GM23338 (cell line): Measurements from ENCODE around the gene NHERF1. TPM values are rescaled to one million over a fixed set of nuclear protein-coding genes. Genes with fewer than 3 reads are reported as not detected.

Experiments
- ATAC-seq: fragments of 200-7000 bp; cut with Tn5 transposase; 3 replicates; pipeline ENCODE4 v1.9.1; 2020
- DNase-seq: peaks from one replicate; pipeline ENCODE4 v3.0.0-alpha.2; 2015; ENCODE audit warnings: low spot score
- H2AFZ ChIP-seq: fragments of 200-600 bp; sonication (generic); 2 replicates; pipeline ENCODE4 v1.8.0; 2016; ENCODE audit warnings: antibody characterized with exemption, mild to moderate bottlenecking, moderate library complexity
- H3F3A ChIP-seq: fragments of 200-600 bp; sonication (generic); replicated peaks from 2 replicates; pipeline ENCODE4 v1.8.0; 2017; ENCODE audit warnings: antibody characterized with exemption, mixed run types, low read depth
- H3K27ac ChIP-seq: fragments of 200-600 bp; sonication (generic); 2 replicates; pipeline ENCODE4 v1.6.1; 2016; ENCODE audit warnings: low read depth
- H3K27me3 ChIP-seq: fragments of 200-600 bp; sonication (generic); 2 replicates; pipeline ENCODE4 v1.8.0; 2016; ENCODE audit warnings: mild to moderate bottlenecking, mixed run types, moderate library complexity; ENCODE audit not compliant: insufficient read depth
- H3K36me3 ChIP-seq: fragments of 200-600 bp; sonication (generic); 2 replicates; pipeline ENCODE4 v1.8.0; 2016; ENCODE audit warnings: mild to moderate bottlenecking; ENCODE audit not compliant: insufficient read depth
- H3K4me1 ChIP-seq: fragments of 200-600 bp; sonication (generic); 2 replicates; pipeline ENCODE4 v1.8.0; 2016; ENCODE audit warnings: mild to moderate bottlenecking, moderate library complexity; ENCODE audit not compliant: insufficient read depth
- H3K4me2 ChIP-seq: fragments of 200-600 bp; sonication (generic); 2 replicates; pipeline ENCODE4 v1.7.1; 2017; ENCODE audit warnings: mixed run types
- H3K4me3 ChIP-seq: fragments of 200-600 bp; sonication (generic); 2 replicates; pipeline ENCODE4 v1.6.1; 2016; ENCODE audit warnings: mixed run types
- H3K79me2 ChIP-seq: fragments of 200-600 bp; sonication (generic); replicated peaks from 2 replicates; pipeline ENCODE4 v1.8.0; 2017; ENCODE audit warnings: mild to moderate bottlenecking; ENCODE audit not compliant: insufficient read depth
- H3K9me2 ChIP-seq: fragments of 200-600 bp; sonication (generic); 2 replicates; pipeline ENCODE4 v1.8.0; 2017; ENCODE audit not compliant: insufficient read depth
- H4K20me1 ChIP-seq: fragments of 200-600 bp; sonication (generic); replicated peaks from 2 replicates; pipeline ENCODE4 v1.8.0; 2017; ENCODE audit warnings: mild to moderate bottlenecking; ENCODE audit not compliant: insufficient read depth
- H3K27ac Mint-ChIP-seq: 2 replicates; pipeline ENCODE4 v1.8.0; 2020; ENCODE audit warnings: inconsistent platforms, mild to moderate bottlenecking, moderate library complexity, mixed read lengths
- H3K27me3 Mint-ChIP-seq: 3 replicates; pipeline ENCODE4 v1.8.0; 2022; ENCODE audit warnings: low read depth, mild to moderate bottlenecking, moderate library complexity, mixed read lengths, inconsistent platforms; ENCODE audit not compliant: insufficient read depth, poor library complexity
- H3K36me3 Mint-ChIP-seq: 3 replicates; pipeline ENCODE4 v1.8.0; 2021; ENCODE audit warnings: low read depth, mild to moderate bottlenecking, inconsistent platforms, moderate library complexity, mixed read lengths
- H3K4me1 Mint-ChIP-seq: 3 replicates; pipeline ENCODE4 v1.8.0; 2020; ENCODE audit warnings: mild to moderate bottlenecking, inconsistent platforms, mixed read lengths
- H3K4me3 Mint-ChIP-seq: 3 replicates; pipeline ENCODE4 v1.8.0; 2021; ENCODE audit warnings: moderate library complexity, mild to moderate bottlenecking, inconsistent platforms, mixed read lengths
- H3K9me3 Mint-ChIP-seq: 3 replicates; pipeline ENCODE4 v1.8.0; 2020; ENCODE audit warnings: moderate library complexity, mild to moderate bottlenecking, inconsistent platforms, mixed read lengths
- CREB1 ChIP-seq: fragments of 250-450 bp; sonication (Bioruptor Pico); IDR thresholded peaks from 2 replicates; pipeline ENCODE4 v1.5.0; 2020; ENCODE audit warnings: low read depth, mild to moderate bottlenecking, moderate library complexity
- CTCF ChIP-seq, 2 experiments: fragments of 200-600 bp in 1 of 2; sonication (generic) in 1 of 2; conservative IDR thresholded peaks; 2 replicates each; pipeline versions ENCODE4 v1.5.1 to v1.6.1; 2016 to 2017; ENCODE audit warnings: antibody characterized with exemption in 2 of 2, low read depth in 2 of 2, mild to moderate bottlenecking in 2 of 2, moderate library complexity in 1 of 2
- EZH2 ChIP-seq: fragments of 200-600 bp; sonication (generic); IDR thresholded peaks from one replicate; pipeline ENCODE4 v1.8.0; 2017; ENCODE audit warnings: antibody characterized with exemption, mild to moderate bottlenecking, low read depth; ENCODE audit not compliant: unreplicated experiment
- JUNB ChIP-seq: IDR thresholded peaks from one replicate; pipeline ENCODE4 v1.6.1; 2016; ENCODE audit warnings: antibody characterized with exemption; ENCODE audit not compliant: unreplicated experiment
- POLR2AphosphoS5 ChIP-seq: IDR thresholded peaks from 2 replicates; pipeline ENCODE4 v1.6.1; 2016; ENCODE audit warnings: antibody characterized with exemption, low read depth
- REST ChIP-seq: IDR thresholded peaks from one replicate; pipeline ENCODE4 v1.6.1; 2018; ENCODE audit warnings: antibody characterized with exemption; ENCODE audit not compliant: unreplicated experiment
- ZNF331 ChIP-seq: fragments of 250-450 bp; sonication (Bioruptor Pico); IDR thresholded peaks from 2 replicates; pipeline ENCODE4 v1.5.0; 2020; ENCODE audit warnings: low read depth, mild to moderate bottlenecking, moderate library complexity
- polyA plus RNA-seq: library from polyadenylated mRNA; unstranded; fragments of >200 nt; fragmentation: Nextera tagmentation; extraction: Ambion mirVana; gene quantifications from 2 replicates; pipeline ENCODE4 v1.2.1, GENCODE V29; 2016
- total RNA-seq: library from RNA; depleted of rRNA; stranded (reverse); fragments of >200 nt; shearing (Covaris generic); gene quantifications from 2 replicates; pipeline ENCODE4 v1.2.3, GENCODE V29; 2014

The NHERF1 gene
- total and polyA plus RNA-seq, 2 experiments from 2014 or later, result 48.8 to 100 TPM

- TF ChIP-seq REST (no peak), CTCF (conservative IDR thresholded peaks at IDR 0.05; ENCODE audit: low read depth in 2 of 2) (no peak)
Measured at GRCh38 chr17:74712301-74712700, 36.1 kb upstream of the NHERF1 start (continued).

- H2AFZ ChIP-seq, result no peak within 1 kb of the TSS
- DNase-seq, result no peak
Measured at GRCh38 chr17:74712756-74713155, 35.7 kb upstream of the NHERF1 start, which contains the start of gene CD300LF. Gene CD300LF, minus strand, starts transcription at chr17:74712923. Its CDS starts 57 bp downstream, at chr17:74712866.

More at GRCh38 chr17:74712756-74713155, 35.7 kb upstream of the NHERF1 start, which contains the start of gene CD300LF:
- H3K4me2 ChIP-seq, result no peak within 1 kb of the TSS
- H3K27me3 ChIP-seq, result no peaks in the 10 kb centered on the region
- H3K27me3 Mint-ChIP-seq, result peaks cover 8% of the 10 kb centered on the region
- no peaks in the 10 kb centered on the region for H3K4me1 ChIP-seq
- no peaks in the 10 kb centered on the region for H3K9me2 ChIP-seq
- no peak for TF ChIP-seq REST
- TF ChIP-seq ZNF331 (CRISPR knock-in tag), result no peak
- no peak for TF ChIP-seq CREB1
- no peak for TF ChIP-seq JUNB
- TF ChIP-seq CTCF (conservative IDR thresholded peaks at IDR 0.05; ENCODE audit: low read depth in 2 of 2), result no peak
- TF ChIP-seq POLR2AphosphoS5, result no peak
- no peak for TF ChIP-seq EZH2
- H3K36me3 ChIP-seq, result no peaks in the 10 kb centered on the region
- H3K4me1 Mint-ChIP-seq, result peaks cover 2% of the 10 kb centered on the region; the same call in 1 of the 3 replicates
- no peak within 1 kb of the TSS for H3K27ac Mint-ChIP-seq
- no peaks in the 10 kb centered on the region for H3K79me2 ChIP-seq
- H3K27ac ChIP-seq, result no peak within 1 kb of the TSS
- H4K20me1 ChIP-seq, result no peaks in the 10 kb centered on the region
- no peak for ATAC-seq
- H3K36me3 Mint-ChIP-seq, result no peaks in the 10 kb centered on the region
- H3K4me3 Mint-ChIP-seq, result no peak within 1 kb of the TSS
- H3K9me3 Mint-ChIP-seq, result no peaks in the 10 kb centered on the region
- no peaks in the 10 kb centered on the region for H3F3A ChIP-seq
- H3K4me3 ChIP-seq, result no peak within 1 kb of the TSS
